HepG2 (cell line): ENCODE results near the gene CCDC74B.
"Not testable (repeated sequence)": the region's sequence is repeated elsewhere in the genome, so short reads cannot be mapped to it uniquely, and the experiment has no call there.

Experiments
- CTCF ChIP-seq: sonication (generic); formaldehyde crosslinking; IDR thresholded peaks from 2 replicates; pipeline ENCODE4 v1.5.0; 2020; ENCODE audit warnings: mild to moderate bottlenecking, missing genetic modification reagents, moderate library complexity
- GZF1 ChIP-seq: sonication (generic); formaldehyde crosslinking; IDR thresholded peaks from 2 replicates; pipeline ENCODE4 v1.5.1; 2020; ENCODE audit warnings: mild to moderate bottlenecking, missing genetic modification reagents
- JUN ChIP-seq: sonication (generic); formaldehyde crosslinking; IDR thresholded peaks from 2 replicates; pipeline ENCODE4 v1.4.0; 2020; ENCODE audit warnings: mild to moderate bottlenecking, missing genetic modification reagents
- MXI1 ChIP-seq: IDR thresholded peaks from 3 replicates; pipeline ENCODE4 v1.6.1; 2012; ENCODE audit warnings: low read depth, low read length, inconsistent platforms, borderline replicate concordance
- NR2F1 ChIP-seq, 2 experiments: fragments of 450-650 bp in 1 of 2; formaldehyde crosslinking in 1 of 2; IDR thresholded peaks; 2 replicates each; pipeline versions ENCODE4 v1.5.0 to v1.6.1; 2016 to 2020; ENCODE audit warnings: mild to moderate bottlenecking in 1 of 2, missing compliant biosample characterization in 1 of 2, missing genetic modification reagents in 1 of 2, moderate library complexity in 1 of 2
- POLR2A ChIP-seq, 2 experiments: IDR thresholded peaks; 2 replicates each; pipeline ENCODE4 v1.6.1; 2011; ENCODE audit warnings: low read depth in 2 of 2, low read length in 2 of 2, mild to moderate bottlenecking in 1 of 2, moderate library complexity in 1 of 2; ENCODE audit not compliant: insufficient read depth in 1 of 2
- SIN3A ChIP-seq: IDR thresholded peaks from 2 replicates; pipeline ENCODE4 v1.6.1; 2011; ENCODE audit warnings: low read depth, mild to moderate bottlenecking, control low read depth, low read length, borderline replicate concordance
- SMC3 ChIP-seq: IDR thresholded peaks from 2 replicates; pipeline ENCODE4 v1.6.1; 2011; ENCODE audit warnings: low read length, improper control_type of control experiment
- TAF1 ChIP-seq: sonication (generic); formaldehyde crosslinking; IDR thresholded peaks from 2 replicates; pipeline ENCODE4 v1.4.0; 2020; ENCODE audit warnings: missing genetic modification reagents
- TARDBP ChIP-seq: sonication (generic); formaldehyde crosslinking; IDR thresholded peaks from 2 replicates; pipeline ENCODE4 v1.8.0; 2022; ENCODE audit warnings: mild to moderate bottlenecking, missing genetic modification reagents
- ZNF3 ChIP-seq: IDR thresholded peaks from 2 replicates; pipeline ENCODE4 v1.7.0; 2017; ENCODE audit warnings: inconsistent platforms
- ZNF431 ChIP-seq: sonication (generic); formaldehyde crosslinking; IDR thresholded peaks from 2 replicates; pipeline ENCODE4 v1.9.0; 2022; ENCODE audit warnings: missing genetic modification reagents, low read depth, mild to moderate bottlenecking, borderline replicate concordance

GRCh38 chr2:130182826-130183511, 38.1 kb upstream of the CCDC74B start:
- TF ChIP-seq CTCF (CRISPR knock-in tag); GZF1 (CRISPR knock-in tag); TARDBP; SMC3; MXI1; ZNF3 (CRISPR knock-in tag); POLR2A (IDR thresholded peaks at IDR 0.05; ENCODE audit: insufficient read depth in 1 of 2, low read depth in 2 of 2, low read length in 2 of 2); NR2F1 (CRISPR knock-in tag; IDR thresholded peaks at IDR 0.05); JUN (CRISPR knock-in tag); SIN3A; ZNF431 (CRISPR knock-in tag): not testable (repeated sequence)
- peak; percentile 32; the same call in 1 of the 2 replicates for TF ChIP-seq TAF1 (CRISPR knock-in tag)
